Mesenchymal stem cell (in vitro differentiated cells and primary cell): ENCODE measurements around the gene CEP89. TPM values are rescaled to one million over a fixed set of nuclear protein-coding genes. Genes with fewer than 3 reads are reported as not detected.
A peak's percentile ranks its signal among the peaks of the same experiment; 100 is the strongest.
"Not testable (repeated sequence)": the region's sequence is repeated elsewhere in the genome, so short reads cannot be mapped to it uniquely, and the experiment has no call there.

Experiments
- DNase-seq: peaks from one replicate; pipeline ENCODE4 v3.0.0-alpha.2; 2013
- H2AFZ ChIP-seq: one replicate; pipeline ENCODE4 v1.6.1; 2013; ENCODE audit warnings: low read depth, mild to moderate bottlenecking, control low read depth, inconsistent platforms, low read length, moderate library complexity
- H2AK5ac ChIP-seq: 2 replicates; pipeline ENCODE4 v1.6.1; 2013; ENCODE audit warnings: low read length, moderate library complexity, mild to moderate bottlenecking, inconsistent platforms; ENCODE audit not compliant: severe bottlenecking
- H2BK120ac ChIP-seq: one replicate; pipeline ENCODE4 v1.6.1; 2013; ENCODE audit warnings: low read depth, mild to moderate bottlenecking, inconsistent platforms, low read length, moderate library complexity
- H2BK12ac ChIP-seq, 2 experiments: one replicate each; pipeline ENCODE4 v1.6.1; 2013; ENCODE audit warnings: inconsistent platforms in 2 of 2, low read length in 2 of 2, mild to moderate bottlenecking in 2 of 2, moderate library complexity in 2 of 2, control low read depth in 1 of 2
- H2BK15ac ChIP-seq: one replicate; pipeline ENCODE4 v1.6.1; 2013; ENCODE audit warnings: mild to moderate bottlenecking, low read depth, inconsistent platforms; ENCODE audit not compliant: poor library complexity, severe bottlenecking
- H2BK5ac ChIP-seq: 2 replicates; pipeline ENCODE4 v1.6.1; 2013; ENCODE audit warnings: low read depth, mild to moderate bottlenecking, low read length, control low read depth, inconsistent platforms; ENCODE audit not compliant: poor library complexity, severe bottlenecking
- H3K14ac ChIP-seq, 2 experiments: one replicate each; pipeline ENCODE4 v1.6.1; 2013; ENCODE audit warnings: inconsistent platforms in 2 of 2, low read length in 2 of 2, control low read depth in 1 of 2, mild to moderate bottlenecking in 1 of 2, moderate library complexity in 1 of 2
- H3K18ac ChIP-seq, 2 experiments: one replicate each; pipeline ENCODE4 v1.6.1; 2013; ENCODE audit warnings: inconsistent platforms in 2 of 2, low read length in 2 of 2, control low read depth in 1 of 2, low read depth in 1 of 2, mild to moderate bottlenecking in 1 of 2
- H3K23ac ChIP-seq, 2 experiments: one replicate each; pipeline ENCODE4 v1.6.1; 2013; ENCODE audit warnings: inconsistent platforms in 2 of 2, low read length in 2 of 2, mild to moderate bottlenecking in 2 of 2, moderate library complexity in 2 of 2, control low read depth in 1 of 2
- H3K27ac ChIP-seq: 2 replicates; pipeline ENCODE4 v1.5.1; 2013; ENCODE audit warnings: mild to moderate bottlenecking, moderate library complexity, low read length, control low read depth, inconsistent platforms; ENCODE audit not compliant: poor library complexity, severe bottlenecking
- H3K27me3 ChIP-seq, 2 experiments: 2 replicates each; pipeline versions ENCODE4 v1.6.1 to v1.7.0; 2013; ENCODE audit warnings: low read length in 2 of 2, mild to moderate bottlenecking in 2 of 2, moderate library complexity in 2 of 2, control low read depth in 1 of 2, inconsistent platforms in 1 of 2; ENCODE audit not compliant: control insufficient read depth in 1 of 2, insufficient read depth in 1 of 2
- H3K36me3 ChIP-seq, 2 experiments: 2 replicates each; pipeline versions ENCODE4 v1.6.1 to v1.7.0; 2013; ENCODE audit warnings: low read length in 2 of 2, control low read depth in 1 of 2, inconsistent platforms in 1 of 2, low read depth in 1 of 2, mild to moderate bottlenecking in 1 of 2; ENCODE audit not compliant: insufficient read depth in 2 of 2, control insufficient read depth in 1 of 2
- H3K4ac ChIP-seq, 2 experiments: one replicate each; pipeline ENCODE4 v1.6.1; 2013; ENCODE audit warnings: inconsistent platforms in 2 of 2, low read length in 2 of 2, mild to moderate bottlenecking in 2 of 2, moderate library complexity in 2 of 2, control low read depth in 1 of 2, low read depth in 1 of 2
- H3K4me1 ChIP-seq: 2 replicates; pipeline ENCODE4 v1.6.1; 2013; ENCODE audit warnings: low read depth, low read length, control low read depth; ENCODE audit not compliant: control insufficient read depth, insufficient read depth
- H3K4me2 ChIP-seq: 2 replicates; pipeline ENCODE4 v1.6.1; 2013; ENCODE audit warnings: low read length, mild to moderate bottlenecking, inconsistent platforms; ENCODE audit not compliant: poor library complexity, severe bottlenecking
- H3K4me3 ChIP-seq, 2 experiments: 2 replicates each; pipeline versions ENCODE4 v1.5.1 to v1.7.0; 2013; ENCODE audit warnings: low read length in 2 of 2, mild to moderate bottlenecking in 2 of 2, control low read depth in 1 of 2, low read depth in 1 of 2; ENCODE audit not compliant: insufficient read depth in 1 of 2
- H3K79me1 ChIP-seq: replicated peaks from 2 replicates; pipeline ENCODE4 v1.6.1; 2013; ENCODE audit warnings: mild to moderate bottlenecking, control low read depth, low read length, inconsistent platforms; ENCODE audit not compliant: poor library complexity, severe bottlenecking
- H3K9ac ChIP-seq: 2 replicates; pipeline ENCODE4 v1.7.0; 2013; ENCODE audit warnings: mild to moderate bottlenecking, low read length, moderate library complexity
- H3K9me3 ChIP-seq: 2 replicates; pipeline ENCODE4 v1.7.0; 2013; ENCODE audit warnings: mild to moderate bottlenecking, low read length; ENCODE audit not compliant: control insufficient read depth
- H4K8ac ChIP-seq: one replicate; pipeline ENCODE4 v1.6.1; 2013; ENCODE audit warnings: inconsistent platforms, mild to moderate bottlenecking, low read length, moderate library complexity
- H4K91ac ChIP-seq: one replicate; pipeline ENCODE4 v1.6.1; 2013; ENCODE audit warnings: mild to moderate bottlenecking, low read length, inconsistent platforms
- WGBS: methylation state at CpG from one replicate; pipeline ENCODE4 v1.1.7; 2013; ENCODE audit warnings: mixed read lengths; 5-methylcytosine and 5-hydroxymethylcytosine counted together
- polyA plus RNA-seq, 2 experiments: library from polyadenylated mRNA; stranded (reverse); fragments of 200-250 nt; gene quantifications; one replicate each; pipeline ENCODE4 v1.2.3, GENCODE V29; 2013

The CEP89 gene
- 27.2 TPM for polyA plus RNA-seq (2013, experiment 1 of 2)
- polyA plus RNA-seq (2013, experiment 2 of 2) = 28.7 TPM

DNA sequence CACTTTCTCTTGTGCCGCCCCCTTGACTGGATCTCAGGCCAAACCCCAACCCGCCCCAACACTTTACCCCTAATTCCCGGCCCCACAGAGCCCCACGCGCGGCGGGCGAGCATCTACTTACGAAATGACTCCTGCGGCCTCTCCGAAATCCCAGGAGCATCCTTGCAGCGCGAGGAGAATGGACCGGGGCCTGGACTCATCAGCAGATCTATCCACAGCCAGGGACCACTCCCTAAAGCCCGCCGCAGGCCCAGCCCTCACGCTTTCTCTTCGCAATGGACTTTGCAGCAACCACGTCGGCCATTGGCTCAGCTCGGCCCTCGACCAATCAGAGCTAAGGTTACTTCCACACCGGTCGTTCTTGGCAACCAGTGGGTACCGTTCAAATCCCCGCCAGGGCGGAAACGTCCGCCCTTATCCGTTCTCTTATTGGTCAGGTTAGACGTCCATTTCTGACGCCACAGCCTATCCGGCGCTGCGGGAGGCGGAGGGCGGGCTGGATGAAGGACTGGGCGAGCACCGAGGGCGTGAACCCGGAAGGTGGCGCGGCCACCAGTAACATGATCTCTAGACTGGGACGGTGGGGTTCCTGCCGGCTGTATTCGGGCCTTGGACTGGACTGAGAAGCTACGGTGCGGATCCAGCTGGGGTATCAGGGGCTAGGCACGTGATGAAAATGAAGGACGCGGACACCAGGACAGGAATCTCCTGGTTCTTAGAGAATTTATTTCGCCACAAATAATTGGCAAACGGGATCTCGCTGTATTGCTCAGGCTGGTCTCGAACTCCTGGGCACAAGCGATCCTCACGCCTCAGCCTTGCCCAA is at the start of gene CEP89, which contains the start of gene FAAP24:
Gene CEP89 (minus strand): TSS at position 244 of the 826 bp plus-strand sequence. CDS start 84 bp downstream, at position 160.
Gene FAAP24 (plus strand): TSS at position 528 of the 826 bp plus-strand sequence. CDS start 955 bp downstream, outside the sequence.
- peak within 1 kb of the TSS; percentile 93 for H3K4me2 ChIP-seq
- peak within 1 kb of the TSS; percentile 88 for H3K4me3 ChIP-seq
- H3K14ac ChIP-seq = no peak within 1 kb of the TSS
- H3K4me1 ChIP-seq = peaks cover 20% of the 10 kb centered on the region
- H4K91ac ChIP-seq = no peak within 1 kb of the TSS
- H3K18ac ChIP-seq = peak within 1 kb of the TSS in 1 of 2 experiments; percentile 44
- H3K4ac ChIP-seq = peak within 1 kb of the TSS; percentile 24 to 76
- H3K9me3 ChIP-seq = no peaks in the 10 kb centered on the region
- peak within 1 kb of the TSS; percentile 98 for H3K9ac ChIP-seq
- no peaks in the 10 kb centered on the region for H3K27me3 ChIP-seq
- 5% methylated on average over 57 of the region's 57 CpGs for WGBS
- H3K23ac ChIP-seq = no peak within 1 kb of the TSS
- H2AFZ ChIP-seq = peak within 1 kb of the TSS; percentile 77
- no peak within 1 kb of the TSS for H3K27ac ChIP-seq
- H2BK120ac ChIP-seq = no peak within 1 kb of the TSS
- peak within 1 kb of the TSS; percentile 39 for H4K8ac ChIP-seq
- peaks cover 28% of the 10 kb centered on the region for H3K79me1 ChIP-seq
- peak; percentile 99 for DNase-seq
- peak within 1 kb of the TSS in 1 of 2 experiments; percentile 47 for H2BK12ac ChIP-seq
- peak within 1 kb of the TSS; percentile 18 for H2BK15ac ChIP-seq
- H3K36me3 ChIP-seq = peaks cover 7 to 28% of the 10 kb centered on the region in 2 experiments
- no peak within 1 kb of the TSS for H2BK5ac ChIP-seq
- no peak within 1 kb of the TSS for H2AK5ac ChIP-seq

- H2BK12ac ChIP-seq, H3K18ac ChIP-seq, H2BK120ac ChIP-seq, H4K91ac ChIP-seq, H2BK15ac ChIP-seq, H3K4me1 ChIP-seq, H3K14ac ChIP-seq, H2AK5ac ChIP-seq, H3K9ac ChIP-seq, H3K23ac ChIP-seq, H2BK5ac ChIP-seq, H3K4me3 ChIP-seq, H3K27me3 ChIP-seq, H3K4me2 ChIP-seq, H3K4ac ChIP-seq, DNase-seq, H3K27ac ChIP-seq, H3K9me3 ChIP-seq, H4K8ac ChIP-seq, H2AFZ ChIP-seq: not testable (repeated sequence)
- WGBS = 94% methylated on average over 4 of the region's 4 CpGs
- peaks cover 0 to 50% of the 10 kb centered on the region in 2 experiments for H3K36me3 ChIP-seq
- H3K79me1 ChIP-seq = peaks cover 15% of the 10 kb centered on the region
These were observed 39.1 kb upstream of the CEP89 start for GRCh38 chr19:33010891-33011290.

DNA sequence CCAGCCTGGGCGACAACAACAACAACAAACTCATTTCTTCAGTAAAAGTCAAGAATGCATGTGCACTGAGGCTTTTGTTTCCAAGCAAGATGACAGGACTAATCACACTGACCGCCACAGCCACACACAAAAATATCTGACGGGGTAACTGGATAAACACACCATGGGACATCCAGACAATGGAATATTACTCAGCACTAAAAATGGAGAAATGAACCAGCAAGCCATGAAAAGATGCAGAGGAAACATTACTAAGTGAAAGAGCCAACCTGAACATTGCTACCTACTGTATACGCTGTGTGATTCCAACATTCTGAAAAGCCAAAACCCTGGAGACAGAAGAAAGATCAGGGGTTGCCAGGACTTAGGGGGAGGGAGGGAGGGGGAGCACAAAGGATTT is 37.0 kb upstream of the CEP89 start:
- Histone ChIP-seq H2AK5ac (no peak overlapping the region), H3K4me2 (no peak overlapping the region), H3K9ac (no peak overlapping the region), H3K27me3 (no peaks in the 10 kb centered on the region), H3K18ac (no peak overlapping the region), H2BK5ac (no peak overlapping the region), H3K23ac (no peak overlapping the region), H4K91ac (no peak overlapping the region), H2BK120ac (no peak overlapping the region), H4K8ac (no peak overlapping the region), H3K4me3 (no peak overlapping the region), H3K79me1 (peaks cover 16% of the 10 kb centered on the region), H3K4me1 (no peaks in the 10 kb centered on the region), H3K9me3 (no peaks in the 10 kb centered on the region), H2AFZ (no peak overlapping the region), H3K36me3 (peaks cover 0 to 56% of the 10 kb centered on the region in 2 experiments), H3K4ac (no peak overlapping the region), H3K27ac (no peak overlapping the region), H3K14ac (no peak overlapping the region), H2BK15ac (no peak overlapping the region), H2BK12ac (no peak overlapping the region)
- no peak for DNase-seq
- WGBS = 96% methylated on average over 3 of the region's 4 CpGs

DNA sequence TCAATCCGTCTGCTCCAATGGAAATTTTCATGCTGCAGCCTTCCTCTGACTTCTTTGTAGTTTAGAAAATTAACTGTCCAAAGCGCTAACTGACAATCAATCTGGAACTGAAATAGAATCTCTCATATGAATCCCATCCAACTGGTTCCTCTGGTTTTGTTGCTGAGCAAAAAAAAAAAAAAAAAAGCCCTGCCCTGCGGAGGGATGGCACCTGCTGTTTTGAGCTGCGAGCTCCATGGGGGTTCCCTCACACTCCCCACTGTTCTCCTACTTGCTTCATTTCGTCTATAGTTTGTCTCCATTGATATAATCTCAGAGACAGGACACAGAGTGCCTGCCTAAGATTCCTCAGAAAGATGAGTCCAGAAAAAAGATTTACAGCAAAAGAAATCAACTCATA is 33.7 kb upstream of the CEP89 start:
- Histone ChIP-seq H2BK5ac (no peak overlapping the region), H3K23ac (no peak overlapping the region), H2AFZ (no peak overlapping the region), H2BK120ac (no peak overlapping the region), H3K27ac (no peak overlapping the region), H3K79me1 (peaks cover 14% of the 10 kb centered on the region), H3K14ac (no peak overlapping the region), H3K18ac (no peak overlapping the region), H3K9ac (no peak overlapping the region), H3K4ac (no peak overlapping the region), H3K4me2 (no peak overlapping the region), H3K27me3 (no peaks in the 10 kb centered on the region), H4K8ac (no peak overlapping the region), H2AK5ac (no peak overlapping the region), H3K4me1 (peaks cover 11% of the 10 kb centered on the region), H3K36me3 (peaks cover 0 to 48% of the 10 kb centered on the region in 2 experiments), H2BK12ac (no peak overlapping the region), H4K91ac (no peak overlapping the region), H3K9me3 (no peaks in the 10 kb centered on the region), H2BK15ac (no peak overlapping the region), H3K4me3 (no peak overlapping the region)
- WGBS = 69% methylated on average over 5 of the region's 5 CpGs
- DNase-seq = no peak
